Panc1 (cell line): ENCODE data around the gene DMBT1. TPM values are rescaled to one million over a fixed set of nuclear protein-coding genes. Genes with fewer than 3 reads are reported as not detected.

ENCODE experiments used
- ATAC-seq: fragments of 200-7000 bp; cut with Tn5 transposase; 2 replicates; pipeline ENCODE4 v1.9.1; 2020; ENCODE audit warnings: mild to moderate bottlenecking, moderate library complexity
- BruUV-seq: library from RNA; stranded (reverse); fragments of 400-500 nt; replicated peaks from 2 replicates; lab custom pipeline; 2021; lab: Mats Ljungman, UMichigan
- CTCF ChIA-PET: fragments of 300-600 bp; sonication (Branson Sonifier 250); formaldehyde crosslinking; loops from one replicate; lab custom pipeline; 2022; ENCODE audit warnings: antibody characterized with exemption; lab: Charles Lee
- POLR2A ChIA-PET: fragments of 300-600 bp; sonication (Branson Sonifier 250); formaldehyde crosslinking; loops from one replicate; lab custom pipeline; 2022; ENCODE audit warnings: antibody characterized with exemption; lab: Charles Lee
- DNase-seq: peaks from one replicate; pipeline ENCODE4 v3.0.0-alpha.2; 2010; ENCODE audit warnings: low read depth, low spot score
- H3K27ac ChIP-seq: 2 replicates; pipeline ENCODE4 v1.5.1; 2011; ENCODE audit warnings: mild to moderate bottlenecking, low read length, inconsistent platforms
- H3K27me3 ChIP-seq: fragments of 200-500 bp; sonication (Bioruptor generic); 2 replicates; pipeline ENCODE4 v1.6.0; 2014; ENCODE audit warnings: low read length, inconsistent platforms; ENCODE audit not compliant: control insufficient read depth, insufficient read depth
- H3K36me3 ChIP-seq: fragments of 200-500 bp; sonication (Bioruptor generic); 2 replicates; pipeline ENCODE4 v1.5.1; 2014; ENCODE audit warnings: inconsistent platforms, mild to moderate bottlenecking, low read length, moderate library complexity; ENCODE audit not compliant: control insufficient read depth, insufficient read depth
- H3K4me1 ChIP-seq: 2 replicates; pipeline ENCODE4 v1.5.1; 2011; ENCODE audit warnings: inconsistent platforms, mild to moderate bottlenecking, low read length, moderate library complexity; ENCODE audit not compliant: control insufficient read depth, insufficient read depth
- H3K4me3 ChIP-seq, 2 experiments: 2 replicates each; pipeline ENCODE4 v1.5.1; 2011 to 2012; ENCODE audit warnings: low read depth in 2 of 2, low read length in 2 of 2, mild to moderate bottlenecking in 2 of 2, inconsistent platforms in 1 of 2, moderate library complexity in 1 of 2
- H3K9me3 ChIP-seq: fragments of 200-500 bp; sonication (Bioruptor generic); 2 replicates; pipeline ENCODE4 v1.5.1; 2014; ENCODE audit warnings: low read depth, mild to moderate bottlenecking, inconsistent platforms, low read length, moderate library complexity; ENCODE audit not compliant: control insufficient read depth, insufficient read depth
- CTCF ChIP-seq: fragments of 450-650 bp; IDR thresholded peaks from 2 replicates; pipeline ENCODE4 v1.5.1; 2017; ENCODE audit warnings: mild to moderate bottlenecking
- POLR2AphosphoS5 ChIP-seq: IDR thresholded peaks from 2 replicates; pipeline ENCODE4 v1.6.1; 2012; ENCODE audit warnings: mild to moderate bottlenecking, low read depth, low read length, moderate library complexity
- REST ChIP-seq, 2 experiments: IDR thresholded peaks; 2 replicates each; pipeline ENCODE4 v1.6.1; 2011 to 2012; ENCODE audit warnings: low read depth in 2 of 2, control low read depth in 1 of 2, low read length in 1 of 2, mild to moderate bottlenecking in 1 of 2, moderate library complexity in 1 of 2; ENCODE audit not compliant: insufficient read depth in 1 of 2
- SIN3A ChIP-seq: IDR thresholded peaks from 2 replicates; pipeline ENCODE4 v1.6.1; 2012; ENCODE audit warnings: low read depth, mild to moderate bottlenecking, low read length, moderate library complexity, borderline replicate concordance; ENCODE audit not compliant: insufficient read depth
- TCF7L2 ChIP-seq: IDR thresholded peaks from 2 replicates; pipeline ENCODE4 v1.6.1; 2011; ENCODE audit warnings: mild to moderate bottlenecking, low read depth, low read length, inconsistent platforms
- in situ Hi-C: cut with HindIII; loops from 2 replicates; pipeline ENCODE4 v1.10.0; 2016; ENCODE audit warnings: low sequenced_read_pairs, low pct_unique_long_range_greater_than_20kb
- intact Hi-C: fragments of 100-400 bp; cut with micrococcal nuclease; formaldehyde crosslinking; loops from one replicate; pipeline ENCODE4 v1.10.0; 2022; ENCODE audit not compliant: unreplicated experiment
- total RNA-seq: library from RNA; stranded (reverse); gene quantifications from one replicate; pipeline ENCODE4 v1.2.1, GENCODE V29; 2021; ENCODE audit not compliant: unreplicated experiment

Gene DMBT1
- total RNA-seq, 1 experiment from 2014 or later: 0.05 TPM

- Histone ChIP-seq H3K27me3 (peaks cover 36% of the 10 kb centered on the region), H3K4me3 (no peak overlapping the region), H3K4me1 (no peaks in the 10 kb centered on the region), H3K9me3 (no peaks in the 10 kb centered on the region), H3K27ac (no peak overlapping the region), H3K36me3 (no peaks in the 10 kb centered on the region)
- ATAC-seq: no peak; the same call in 1 of the 2 replicates
- BruUV-seq: no TSS peak
- CTCF ChIA-PET: interaction anchor here (1.0 kb wide), 1 partner anchor 9 kb away, joined by 3 read pairs; no protein-coding TSS in a partner anchor
- DNase-seq: no peak
- no peak for TF ChIP-seq SIN3A
- POLR2A ChIA-PET: no interaction called here
- intact Hi-C loops: no loop called here
- in situ Hi-C loops: no loop called here
Observed at GRCh38 chr10:122657255-122657654, 96.7 kb downstream of the DMBT1 start.

GRCh38 chr10:122657729-122658128, 97.2 kb downstream of the DMBT1 start:
- ChIA-PET POLR2A (no interaction called here), CTCF (interaction anchor here (1.0 kb wide), 1 partner anchor 9 kb away, joined by 3 read pairs; no protein-coding TSS in a partner anchor)
- no peaks in the 10 kb centered on the region for H3K4me1 ChIP-seq
- intact Hi-C loops (no loop called here), in situ Hi-C loops (no loop called here)
- no peak for DNase-seq
- no peaks in the 10 kb centered on the region for H3K36me3 ChIP-seq
- no peaks in the 10 kb centered on the region for H3K9me3 ChIP-seq
- ATAC-seq: no peak
- TF ChIP-seq REST (IDR thresholded peaks at IDR 0.05; ENCODE audit: insufficient read depth in 1 of 2, low read depth in 2 of 2, low read length in 1 of 2) (no peak), CTCF (no peak), POLR2AphosphoS5 (no peak), TCF7L2 (no peak), SIN3A (no peak)
- BruUV-seq: no TSS peak
- H3K27ac ChIP-seq: no peak overlapping the region
- no peak overlapping the region for H3K4me3 ChIP-seq
- peaks cover 32% of the 10 kb centered on the region for H3K27me3 ChIP-seq

GRCh38 chr10:122658356-122659049, 97.9 kb downstream of the DMBT1 start:
- BruUV-seq: no TSS peak
- in situ Hi-C loops: no loop called here

More at GRCh38 chr10:122658356-122659049, 97.9 kb downstream of the DMBT1 start:
- peaks cover 25% of the 10 kb centered on the region for H3K27me3 ChIP-seq
- POLR2A ChIA-PET: no interaction called here
- no peak for DNase-seq
- intact Hi-C loops: no loop called here
- CTCF ChIA-PET: interaction anchor here (0.9 kb wide), 1 partner anchor 12 kb away, joined by 3 read pairs; no protein-coding TSS in a partner anchor
- no peak for ATAC-seq
- H3K4me3 ChIP-seq: no peak overlapping the region
- no peak for TF ChIP-seq POLR2AphosphoS5
- no peak for TF ChIP-seq CTCF
- TF ChIP-seq SIN3A: no peak
- no peak for TF ChIP-seq TCF7L2
- H3K36me3 ChIP-seq: no peaks in the 10 kb centered on the region
- H3K27ac ChIP-seq: no peak overlapping the region
- H3K9me3 ChIP-seq: no peaks in the 10 kb centered on the region
- no peaks in the 10 kb centered on the region for H3K4me1 ChIP-seq
